Endothelial cell of umbilical vein (primary cell): Measurements from ENCODE around the gene DEPDC7. TPM values are rescaled to one million over a fixed set of nuclear protein-coding genes. Genes with fewer than 3 reads are reported as not detected.

Experiments used
- BruUV-seq: library from RNA; stranded (reverse); fragments of 400-500 nt; replicated peaks from 2 replicates; lab custom pipeline; 2021; lab: Mats Ljungman, UMichigan
- CTCF ChIA-PET: fragments of 300-600, 350-600 bp; sonication (Branson Sonifier 250); formaldehyde crosslinking; loops from one replicate; lab custom pipeline; 2021; ENCODE audit warnings: antibody characterized with exemption, inconsistent platforms; lab: Charles Lee
- POLR2A ChIA-PET: fragments of 300-600, 350-600 bp; sonication (Branson Sonifier 250); formaldehyde crosslinking; loops from one replicate; lab custom pipeline; 2021; ENCODE audit warnings: antibody characterized with exemption, inconsistent platforms; lab: Charles Lee
- DNase-seq: peaks from one replicate; pipeline ENCODE4 v3.0.0-alpha.2; 2011; ENCODE audit warnings: low read depth, low spot score
- FAIRE-seq: peaks from 2 replicates; lab custom pipeline; 2011; peaks lifted over from hg19 to GRCh38; lab: Jason Lieb, UNC
- H2AFZ ChIP-seq: 2 replicates; pipeline ENCODE4 v1.6.0; 2012; ENCODE audit warnings: low read depth, low read length, control low read depth, inconsistent platforms
- H3K27ac ChIP-seq: 2 replicates; pipeline ENCODE4 v1.5.1; 2011; ENCODE audit warnings: low read depth, mild to moderate bottlenecking, control low read depth, low read length, moderate library complexity; ENCODE audit not compliant: insufficient read depth
- H3K27me3 ChIP-seq, 2 experiments: 2 replicates each; pipeline versions ENCODE4 v1.6.0 to v1.6.1; 2011; ENCODE audit warnings: low read length in 2 of 2, mixed read lengths in 1 of 2; ENCODE audit not compliant: control insufficient read depth in 2 of 2, insufficient read depth in 2 of 2
- H3K36me3 ChIP-seq, 2 experiments: 2 replicates in 1 of 2; 3 replicates in 1 of 2; pipeline ENCODE4 v1.5.1; 2011; ENCODE audit warnings: low read length in 2 of 2, mild to moderate bottlenecking in 1 of 2, moderate library complexity in 1 of 2; ENCODE audit not compliant: control insufficient read depth in 2 of 2, insufficient read depth in 2 of 2; ENCODE audit errors: extremely low read depth in 1 of 2
- H3K4me1 ChIP-seq: 3 replicates; pipeline ENCODE4 v1.5.1; 2011; ENCODE audit warnings: mild to moderate bottlenecking, low read length; ENCODE audit not compliant: control insufficient read depth, insufficient read depth; ENCODE audit errors: extremely low read depth
- H3K4me2 ChIP-seq: 2 replicates; pipeline ENCODE4 v1.6.1; 2011; ENCODE audit warnings: low read length, control low read depth, mixed read lengths; ENCODE audit not compliant: insufficient read depth
- H3K4me3 ChIP-seq, 3 experiments: fragments of 200-600 bp in 1 of 3; sonication (generic), shearing (Covaris generic) in 1 of 3; replicated peaks in 1 of 3; 2 replicates each; pipeline ENCODE4 v1.5.1; 2011 to 2016; ENCODE audit warnings: control low read depth in 3 of 3, low read length in 3 of 3, mild to moderate bottlenecking in 2 of 3, inconsistent platforms in 1 of 3, low read depth in 1 of 3, moderate library complexity in 1 of 3; ENCODE audit not compliant: insufficient read depth in 1 of 3
- H3K79me2 ChIP-seq: 2 replicates; pipeline ENCODE4 v1.6.0; 2012; ENCODE audit warnings: low read length, inconsistent platforms; ENCODE audit not compliant: control insufficient read depth, insufficient read depth
- H3K9ac ChIP-seq: replicated peaks from 2 replicates; pipeline ENCODE3; 2011; ENCODE audit warnings: low read length, control low read depth; ENCODE audit not compliant: insufficient read depth; ENCODE audit errors: extremely low read depth
- H3K9me1 ChIP-seq: replicated peaks from 3 replicates; pipeline ENCODE4 v1.6.0; 2011; ENCODE audit warnings: mild to moderate bottlenecking, low read length; ENCODE audit not compliant: control insufficient read depth, insufficient read depth; ENCODE audit errors: extremely low read depth
- H3K9me3 ChIP-seq: replicated peaks from 2 replicates; pipeline ENCODE4 v1.5.1; 2012; ENCODE audit warnings: low read length, inconsistent platforms; ENCODE audit not compliant: control insufficient read depth, insufficient read depth
- H4K20me1 ChIP-seq: replicated peaks from 2 replicates; pipeline ENCODE3; 2011; ENCODE audit warnings: mild to moderate bottlenecking, low read length; ENCODE audit not compliant: control insufficient read depth, insufficient read depth; ENCODE audit errors: extremely low read depth
- CTCF ChIP-seq, 2 donors: IDR thresholded peaks; 1 replicate in 1 of 2; 2 replicates in 1 of 2; pipeline ENCODE4 v1.5.1; 2011; ENCODE audit warnings: low read length in 2 of 2, mild to moderate bottlenecking in 2 of 2, moderate library complexity in 2 of 2, control low read depth in 1 of 2, inconsistent platforms in 1 of 2, low read depth in 1 of 2; ENCODE audit not compliant: insufficient read depth in 1 of 2; ENCODE audit errors: extremely low read depth in 1 of 2
- EZH2 ChIP-seq: IDR thresholded peaks from 2 replicates; pipeline ENCODE4 v1.6.1; 2012; ENCODE audit warnings: borderline replicate concordance, low read depth, mild to moderate bottlenecking, moderate library complexity, low read length, inconsistent platforms; ENCODE audit not compliant: severe bottlenecking
- FOS ChIP-seq: IDR thresholded peaks from 2 replicates; pipeline ENCODE4 v1.6.1; 2011; ENCODE audit warnings: mild to moderate bottlenecking, low read length, moderate library complexity, borderline replicate concordance; ENCODE audit not compliant: insufficient read depth
- GATA2 ChIP-seq: IDR thresholded peaks from 2 replicates; pipeline ENCODE4 v1.7.0; 2011; ENCODE audit warnings: low read depth, mild to moderate bottlenecking, moderate library complexity, mixed read lengths, low read length; ENCODE audit not compliant: insufficient read length, insufficient read depth
- JUN ChIP-seq: IDR thresholded peaks from 2 replicates; pipeline ENCODE4 v1.6.1; 2011; ENCODE audit warnings: borderline replicate concordance, low read depth; ENCODE audit not compliant: insufficient read length, insufficient read depth
- MAX ChIP-seq: IDR thresholded peaks from 2 replicates; pipeline ENCODE4 v1.6.1; 2011; ENCODE audit not compliant: insufficient read depth, insufficient read length
- MYC ChIP-seq: IDR thresholded peaks from one replicate; pipeline ENCODE4 v1.6.1; 2011; ENCODE audit warnings: mild to moderate bottlenecking, low read depth, low read length
- POLR2A ChIP-seq: IDR thresholded peaks from 2 replicates; pipeline ENCODE4 v1.6.1; 2012; ENCODE audit warnings: low read depth, mild to moderate bottlenecking, control low read depth, low read length
- POLR2AphosphoS5 ChIP-seq: IDR thresholded peaks from 2 replicates; pipeline ENCODE4 v1.6.1; 2012; ENCODE audit warnings: low read depth, mild to moderate bottlenecking, control low read depth, low read length, moderate library complexity; ENCODE audit not compliant: insufficient read depth
- dilution Hi-C: fragments of 300-500 bp; cut with MboI; formaldehyde crosslinking; loops from one replicate; pipeline ENCODE4 v1.15.0; 2019; ENCODE audit warnings: low sequenced_read_pairs; ENCODE audit not compliant: extremely low pct_ligation_motif_present
- intact Hi-C: fragments of 100-400 bp; cut with micrococcal nuclease; formaldehyde crosslinking; loops from one replicate; pipeline ENCODE4 v1.10.0; 2022
- polyA plus RNA-seq, 4 experiments: library from polyadenylated mRNA; depleted of rRNA in 3 of 4; stranded (reverse) in 3 of 4; unstranded in 1 of 4; fragments of >200 nt; gene quantifications; 2 replicates each; pipeline versions ENCODE4 v1.2.1 to v1.2.3, GENCODE V29; 2011 to 2012; ENCODE audit warnings: missing spikeins in 1 of 4
- total RNA-seq: library from RNA; stranded (reverse); gene quantifications from 2 replicates; pipeline ENCODE4 v1.2.3, GENCODE V29; 2021

DEPDC7 gene
- total and polyA plus RNA-seq, 2 donors (not counting 3 experiments of a cell fraction or from before 2014, with no cell fraction given) = 0.08 TPM; not detected in 1

DNA sequence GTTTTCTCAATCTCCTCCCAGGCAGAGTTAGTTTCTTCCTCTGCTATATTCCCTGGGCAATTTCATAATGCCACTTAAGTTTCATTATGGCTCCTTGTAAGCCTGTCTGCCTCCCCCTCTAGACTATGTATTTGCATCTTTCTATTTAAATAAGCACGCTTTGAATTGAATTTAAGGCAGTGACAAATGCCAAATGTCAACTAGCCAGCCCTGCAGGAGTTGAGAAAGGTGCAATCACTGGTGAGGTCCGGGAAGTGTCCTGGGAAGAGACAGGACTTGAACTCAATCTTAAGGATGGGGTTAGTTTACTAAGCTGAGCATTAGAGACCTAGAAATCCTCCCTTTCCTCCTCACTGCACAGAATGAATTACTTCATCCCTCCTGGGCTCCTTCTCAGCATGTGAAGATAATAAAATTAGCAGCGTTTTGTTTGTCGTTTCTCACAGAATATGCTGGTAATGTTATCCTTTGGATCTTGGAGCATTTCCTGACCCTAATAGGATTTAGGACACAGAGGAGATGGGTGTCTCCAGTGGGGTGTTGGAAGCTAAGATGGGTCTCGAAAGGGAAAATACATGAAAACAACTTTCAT, 25.3 kb downstream of the DEPDC7 start:
- no peaks in the 10 kb centered on the region for H4K20me1 ChIP-seq
- no peaks in the 10 kb centered on the region for H3K9me3 ChIP-seq
- H3K79me2 ChIP-seq = peaks cover 3% of the 10 kb centered on the region
- POLR2A ChIA-PET = no interaction called here
- DNase-seq (no peak), FAIRE-seq (no peak)
- H3K4me2 ChIP-seq = peak overlapping the region; percentile 96
- H3K4me1 ChIP-seq = peaks cover 12% of the 10 kb centered on the region
- no TSS peak for BruUV-seq
- no peak overlapping the region for H3K9ac ChIP-seq
- dilution Hi-C loops = no loop called here
- TF ChIP-seq POLR2A (no peak), GATA2 (no peak), EZH2 (no peak), FOS (no peak), MYC (no peak), POLR2AphosphoS5 (no peak), CTCF (IDR thresholded peaks at IDR 0.05; ENCODE audit: extremely low read depth in 1 of 2, insufficient read depth in 1 of 2, low read depth in 1 of 2, low read length in 2 of 2) (no peak), MAX (no peak), JUN (no peak)
- CTCF ChIA-PET = no interaction called here
- no peaks in the 10 kb centered on the region for H3K36me3 ChIP-seq
- no peak overlapping the region for H3K27ac ChIP-seq
- no peak overlapping the region for H2AFZ ChIP-seq
- intact Hi-C loops = no loop called here
- H3K27me3 ChIP-seq = no peaks in the 10 kb centered on the region
- H3K9me1 ChIP-seq = no peaks in the 10 kb centered on the region
- H3K4me3 ChIP-seq = no peak overlapping the region
